ENCODE data around the gene GID8. TPM values are rescaled to one million over a fixed set of nuclear protein-coding genes. Genes with fewer than 3 reads are reported as not detected.

The GID8 gene
- total and polyA plus RNA-seq, 4 donors = 11.0 to 35.4 (median 23.7) TPM

GRCh38 chr20:62967628-62968351 is 29.8 kb downstream of the GID8 start:
- no peaks in the 10 kb centered on the region for H3K9me3 ChIP-seq (ENCODE audit: control insufficient read depth in 4 of 4, insufficient read depth in 3 of 4, low read length in 3 of 4)
- H3K4me1 ChIP-seq (ENCODE audit: control insufficient read depth in 5 of 5, insufficient read depth in 5 of 5, low read length in 5 of 5) = peaks cover 0 to 3% (median 0%) of the 10 kb centered on the region in 5 donors
- ATAC-seq (ENCODE audit: insufficient read depth, low FRiP score) = no peak
- DNase-seq = no peak
- TF ChIP-seq, protein P1, sequence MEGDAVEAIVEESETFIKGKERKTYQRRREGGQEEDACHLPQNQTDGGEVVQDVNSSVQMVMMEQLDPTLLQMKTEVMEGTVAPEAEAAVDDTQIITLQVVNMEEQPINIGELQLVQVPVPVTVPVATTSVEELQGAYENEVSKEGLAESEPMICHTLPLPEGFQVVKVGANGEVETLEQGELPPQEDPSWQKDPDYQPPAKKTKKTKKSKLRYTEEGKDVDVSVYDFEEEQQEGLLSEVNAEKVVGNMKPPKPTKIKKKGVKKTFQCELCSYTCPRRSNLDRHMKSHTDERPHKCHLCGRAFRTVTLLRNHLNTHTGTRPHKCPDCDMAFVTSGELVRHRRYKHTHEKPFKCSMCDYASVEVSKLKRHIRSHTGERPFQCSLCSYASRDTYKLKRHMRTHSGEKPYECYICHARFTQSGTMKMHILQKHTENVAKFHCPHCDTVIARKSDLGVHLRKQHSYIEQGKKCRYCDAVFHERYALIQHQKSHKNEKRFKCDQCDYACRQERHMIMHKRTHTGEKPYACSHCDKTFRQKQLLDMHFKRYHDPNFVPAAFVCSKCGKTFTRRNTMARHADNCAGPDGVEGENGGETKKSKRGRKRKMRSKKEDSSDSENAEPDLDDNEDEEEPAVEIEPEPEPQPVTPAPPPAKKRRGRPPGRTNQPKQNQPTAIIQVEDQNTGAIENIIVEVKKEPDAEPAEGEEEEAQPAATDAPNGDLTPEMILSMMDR (IDR thresholded peaks at IDR 0.05; ENCODE audit: control extremely low read depth, extremely low read depth) = no peak
- H3K36me3 ChIP-seq (ENCODE audit: control insufficient read depth in 4 of 4, insufficient read depth in 4 of 4, low read length in 4 of 4) = peaks cover 0 to 4% (median 0%) of the 10 kb centered on the region in 4 donors
- WGBS, 2 donors = 89 to 90% methylated on average over 27 of the region's 27 CpGs
- peaks cover 0 to 7% (median 7%) of the 10 kb centered on the region in 3 donors for H3K27me3 ChIP-seq (ENCODE audit: control insufficient read depth in 3 of 3, insufficient read depth in 3 of 3, low read length in 2 of 3)
- H3K9ac ChIP-seq (ENCODE audit: insufficient read depth in 1 of 2, low read length in 2 of 2) = no peak overlapping the region
- no peak overlapping the region for H3K4me3 ChIP-seq
- no peak overlapping the region for H3K27ac ChIP-seq (ENCODE audit: low read depth in 1 of 2, low read length in 1 of 2)

- no peak overlapping the region for H3K4me3 ChIP-seq
- ATAC-seq (ENCODE audit: insufficient read depth, low FRiP score) (no peak), DNase-seq (no peak)
- no peak overlapping the region for H3K9ac ChIP-seq (ENCODE audit: insufficient read depth in 1 of 2, low read length in 2 of 2)
- WGBS, 2 donors = 71 to 75% methylated on average over 21 of the region's 21 CpGs
- no peaks in the 10 kb centered on the region for H3K9me3 ChIP-seq (ENCODE audit: control insufficient read depth in 4 of 4, insufficient read depth in 3 of 4, low read length in 3 of 4)
- H3K27ac ChIP-seq (ENCODE audit: low read depth in 1 of 2, low read length in 1 of 2) = no peak overlapping the region
- peaks cover 0 to 3% (median 0%) of the 10 kb centered on the region in 5 donors for H3K4me1 ChIP-seq (ENCODE audit: control insufficient read depth in 5 of 5, insufficient read depth in 5 of 5, low read length in 5 of 5)
- TF ChIP-seq, protein P1 (IDR thresholded peaks at IDR 0.05; ENCODE audit: control extremely low read depth, extremely low read depth) = no peak
- H3K27me3 ChIP-seq (ENCODE audit: control insufficient read depth in 3 of 3, insufficient read depth in 3 of 3, low read length in 2 of 3) = peaks cover 0 to 15% (median 11%) of the 10 kb centered on the region in 3 donors
- H3K36me3 ChIP-seq (ENCODE audit: control insufficient read depth in 4 of 4, insufficient read depth in 4 of 4, low read length in 4 of 4) = peaks cover 0 to 4% (median 0%) of the 10 kb centered on the region in 4 donors
Measured at GRCh38 chr20:62968378-62969178, 30.6 kb downstream of the GID8 start.

DNA sequence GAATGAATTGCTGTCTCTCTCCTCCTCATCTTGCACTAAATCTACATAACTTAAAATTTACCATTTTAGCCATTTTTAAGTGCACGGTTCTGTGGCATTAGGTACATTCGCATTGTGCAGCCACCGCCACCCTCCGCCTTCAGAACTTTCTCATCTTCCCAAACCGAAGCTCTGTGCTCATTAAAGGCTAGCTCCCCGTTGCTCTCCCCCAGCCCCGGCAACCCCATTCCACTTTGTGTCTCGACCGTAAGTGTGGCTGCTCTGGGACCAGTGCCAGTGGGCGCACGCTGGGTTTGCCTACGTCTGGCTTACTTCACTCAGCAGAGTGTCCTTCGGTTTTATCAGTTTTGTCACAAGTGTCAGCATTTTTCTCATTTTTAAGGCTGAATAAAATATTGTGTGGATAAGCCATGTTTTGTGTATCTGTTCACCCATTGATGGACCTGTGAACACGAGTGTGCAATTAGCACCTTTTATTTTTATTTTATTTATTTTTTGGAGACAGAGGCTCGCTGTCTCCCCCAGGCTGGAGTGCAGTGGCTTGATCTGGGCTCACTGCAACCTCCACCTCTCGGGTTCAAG is 31.3 kb downstream of the GID8 start:
- DNase-seq = peak in 1 of 3 donors; percentile 18
- no peaks in the 10 kb centered on the region for H3K9me3 ChIP-seq (ENCODE audit: control insufficient read depth in 4 of 4, insufficient read depth in 3 of 4, low read length in 3 of 4)

More for the DNA sequence above, 31.3 kb downstream of the GID8 start:
- H3K36me3 ChIP-seq (ENCODE audit: control insufficient read depth in 4 of 4, insufficient read depth in 4 of 4, low read length in 4 of 4) = no peaks in the 10 kb centered on the region
- no peak overlapping the region for H3K9ac ChIP-seq (ENCODE audit: insufficient read depth in 1 of 2, low read length in 2 of 2)
- H3K4me1 ChIP-seq (ENCODE audit: control insufficient read depth in 5 of 5, insufficient read depth in 5 of 5, low read length in 5 of 5) = peaks cover 0 to 3% (median 0%) of the 10 kb centered on the region in 5 donors
- H3K4me3 ChIP-seq = no peak overlapping the region
- ATAC-seq (ENCODE audit: insufficient read depth, low FRiP score) = no peak
- peaks cover 0 to 20% (median 16%) of the 10 kb centered on the region in 3 donors for H3K27me3 ChIP-seq (ENCODE audit: control insufficient read depth in 3 of 3, insufficient read depth in 3 of 3, low read length in 2 of 3)
- WGBS, 2 donors = 46 to 53% methylated on average over 16 of the region's 16 CpGs
- H3K27ac ChIP-seq (ENCODE audit: low read depth in 1 of 2, low read length in 1 of 2) = no peak overlapping the region
- TF ChIP-seq, protein P1 (IDR thresholded peaks at IDR 0.05; ENCODE audit: control extremely low read depth, extremely low read depth) = no peak

Data from lung (tissue), 12 donors.